ENCODE results near the gene PPARG. TPM values are rescaled to one million over a fixed set of nuclear protein-coding genes. Genes with fewer than 3 reads are reported as not detected.

Gene PPARG
- total and polyA plus RNA-seq, 2 experiments from 2014 or later, result 0.15 to 0.42 TPM

- Mint-ChIP-seq H3K4me3 (no peak overlapping the region), H3K27me3 (ENCODE audit: insufficient read depth, low read depth, poor library complexity) (no peaks in the 10 kb centered on the region), H3K4me1 (peaks cover 5% of the 10 kb centered on the region; the same call in 2 of the 3 replicates), H3K27ac (no peak overlapping the region), H3K9me3 (no peaks in the 10 kb centered on the region), H3K36me3 (ENCODE audit: low read depth) (no peaks in the 10 kb centered on the region)
- Histone ChIP-seq H3K4me2 (no peak overlapping the region), H4K20me1 (replicated peaks; ENCODE audit: insufficient read depth) (no peaks in the 10 kb centered on the region), H2AFZ (no peak overlapping the region), H3K36me3 (ENCODE audit: insufficient read depth) (no peaks in the 10 kb centered on the region), H3K9me2 (ENCODE audit: insufficient read depth) (no peaks in the 10 kb centered on the region), H3K27me3 (ENCODE audit: insufficient read depth) (no peaks in the 10 kb centered on the region), H3K4me1 (ENCODE audit: insufficient read depth) (peaks cover 2% of the 10 kb centered on the region; the same call in 1 of the 2 replicates), H3K27ac (ENCODE audit: low read depth) (no peak overlapping the region), H3K4me3 (no peak overlapping the region), H3K79me2 (replicated peaks; ENCODE audit: insufficient read depth) (no peaks in the 10 kb centered on the region), H3F3A (replicated peaks; ENCODE audit: low read depth) (no peaks in the 10 kb centered on the region)
- ATAC-seq, result no peak
- TF ChIP-seq CTCF (conservative IDR thresholded peaks at IDR 0.05; ENCODE audit: low read depth in 2 of 2), result no peak
- no peak for TF ChIP-seq EZH2 (IDR thresholded peaks at IDR 0.05; ENCODE audit: low read depth, unreplicated experiment)
- DNase-seq (ENCODE audit: low spot score), result no peak
Measured at GRCh38 chr3:12372741-12373280, 83.9 kb downstream of the PPARG start.

GRCh38 chr3:12375572-12375971 is 86.7 kb downstream of the PPARG start:
- Histone ChIP-seq H3K27me3 (ENCODE audit: insufficient read depth) (no peaks in the 10 kb centered on the region), H3K36me3 (ENCODE audit: insufficient read depth) (no peaks in the 10 kb centered on the region), H3K9me2 (ENCODE audit: insufficient read depth) (no peaks in the 10 kb centered on the region), H4K20me1 (replicated peaks; ENCODE audit: insufficient read depth) (no peaks in the 10 kb centered on the region), H3K4me1 (ENCODE audit: insufficient read depth) (peaks cover 2% of the 10 kb centered on the region; the same call in 1 of the 2 replicates), H2AFZ (no peak overlapping the region), H3K4me2 (no peak overlapping the region), H3K27ac (ENCODE audit: low read depth) (no peak overlapping the region), H3K79me2 (replicated peaks; ENCODE audit: insufficient read depth) (no peaks in the 10 kb centered on the region), H3F3A (replicated peaks; ENCODE audit: low read depth) (no peaks in the 10 kb centered on the region), H3K4me3 (no peak overlapping the region)
- DNase-seq (ENCODE audit: low spot score), result no peak
- peaks cover 5% of the 10 kb centered on the region; the same call in 2 of the 3 replicates for H3K4me1 Mint-ChIP-seq
- no peaks in the 10 kb centered on the region for H3K9me3 Mint-ChIP-seq
- H3K27ac Mint-ChIP-seq, result no peak overlapping the region
- H3K4me3 Mint-ChIP-seq, result no peak overlapping the region
- H3K36me3 Mint-ChIP-seq (ENCODE audit: low read depth), result no peaks in the 10 kb centered on the region
- no peaks in the 10 kb centered on the region for H3K27me3 Mint-ChIP-seq (ENCODE audit: insufficient read depth, low read depth, poor library complexity)
- ATAC-seq, result no peak
- no peak for TF ChIP-seq STAT1 (IDR thresholded peaks at IDR 0.05; ENCODE audit: unreplicated experiment)
- no peak for TF ChIP-seq JUNB (IDR thresholded peaks at IDR 0.05; ENCODE audit: unreplicated experiment)
- TF ChIP-seq POLR2AphosphoS5 (IDR thresholded peaks at IDR 0.05; ENCODE audit: low read depth), result no peak
- no peak for TF ChIP-seq REST (IDR thresholded peaks at IDR 0.05; ENCODE audit: unreplicated experiment)
- no peak for TF ChIP-seq ETS1 (IDR thresholded peaks at IDR 0.05)
- TF ChIP-seq CTCF (conservative IDR thresholded peaks at IDR 0.05; ENCODE audit: low read depth in 2 of 2), result no peak
- no peak for TF ChIP-seq EZH2phosphoT487 (IDR thresholded peaks at IDR 0.05; ENCODE audit: unreplicated experiment)
- no peak for TF ChIP-seq ZNF331 (CRISPR knock-in tag; IDR thresholded peaks at IDR 0.05; ENCODE audit: low read depth)
- no peak for TF ChIP-seq NANOG (IDR thresholded peaks at IDR 0.05; ENCODE audit: borderline replicate concordance)
- TF ChIP-seq EZH2 (IDR thresholded peaks at IDR 0.05; ENCODE audit: low read depth, unreplicated experiment), result no peak
- no peak for TF ChIP-seq ZNF114 (CRISPR knock-in tag; IDR thresholded peaks at IDR 0.05)
- no peak for TF ChIP-seq CREB1 (CRISPR knock-in tag; IDR thresholded peaks at IDR 0.05; ENCODE audit: low read depth)
